Measurements from ENCODE around the gene ELOVL3. TPM values are rescaled to one million over a fixed set of nuclear protein-coding genes. Genes with fewer than 3 reads are reported as not detected.

ELOVL3 gene
- total and polyA plus RNA-seq, 5 donors: 0.17 to 0.56 (median 0.23) TPM

- Histone ChIP-seq H3K4me1 (ENCODE audit: control insufficient read depth, insufficient read depth, low read length) (peaks cover 4% of the 10 kb centered on the region), H3K27ac (ENCODE audit: low read length) (no peak overlapping the region), H3K9me3 (ENCODE audit: control insufficient read depth, low read length) (no peaks in the 10 kb centered on the region), H3K4me3 (ENCODE audit: low read length) (peak overlapping the region; percentile 45), H3K27me3 (ENCODE audit: control insufficient read depth, insufficient read depth) (no peaks in the 10 kb centered on the region)
- under 1% methylated on average over 24 of the region's 24 CpGs for WGBS
- DNase-seq: peak; percentile 80 to 92 (median 91)
- peak; percentile 54 to 66 for ATAC-seq
- intact Hi-C loops (cut with DNase I): loop anchor here (2.0 to 10.0 kb wide), 7 partner anchors 55 to 355 kb away; partner anchors contain the start of genes NFKB2 (in 1 of the 4) and NOLC1 (in 1 of the 4)
These were observed 3.7 kb downstream of the ELOVL3 start for GRCh38 chr10:102229810-102230263.

- ATAC-seq (peak; percentile 16 to 44), DNase-seq (peak; percentile 63 to 82 (median 80))
- intact Hi-C loops (cut with DNase I): loop anchor here in 3 of 4 donors (2.0 to 10.0 kb wide), 3 partner anchors 122 to 354 kb away; no protein-coding TSS in a partner anchor
- Histone ChIP-seq H3K27ac (ENCODE audit: low read length) (no peak overlapping the region), H3K4me3 (ENCODE audit: low read length) (peak overlapping the region; percentile 45), H3K27me3 (ENCODE audit: control insufficient read depth, insufficient read depth) (no peaks in the 10 kb centered on the region), H3K9me3 (ENCODE audit: control insufficient read depth, low read length) (no peaks in the 10 kb centered on the region), H3K4me1 (ENCODE audit: control insufficient read depth, insufficient read depth, low read length) (peaks cover 4% of the 10 kb centered on the region)
- WGBS: 2% methylated on average over 50 of the region's 50 CpGs
These were observed 4.3 kb downstream of the ELOVL3 start for GRCh38 chr10:102230264-102230860.

- WGBS: under 1% methylated on average over 52 of the region's 52 CpGs
- no peak for ATAC-seq
- intact Hi-C loops (cut with DNase I): loop anchor here in 3 of 4 donors (2.0 to 10.0 kb wide), 3 partner anchors 121 to 354 kb away; no protein-coding TSS in a partner anchor
- Histone ChIP-seq H3K9me3 (ENCODE audit: control insufficient read depth, low read length) (no peaks in the 10 kb centered on the region), H3K4me3 (ENCODE audit: low read length) (peak overlapping the region; percentile 45), H3K27ac (ENCODE audit: low read length) (no peak overlapping the region), H3K27me3 (ENCODE audit: control insufficient read depth, insufficient read depth) (no peaks in the 10 kb centered on the region), H3K4me1 (ENCODE audit: control insufficient read depth, insufficient read depth, low read length) (peaks cover 4% of the 10 kb centered on the region)
- peak in 2 of 3 donors; percentile 59 to 69 for DNase-seq
These were observed 4.8 kb downstream of the ELOVL3 start for GRCh38 chr10:102230861-102231356.

- intact Hi-C loops (cut with DNase I): loop anchor here in 3 of 4 donors (2.0 to 10.0 kb wide), 3 partner anchors 121 to 353 kb away; no protein-coding TSS in a partner anchor
- Histone ChIP-seq H3K4me3 (ENCODE audit: low read length) (peak overlapping the region; percentile 45), H3K9me3 (ENCODE audit: control insufficient read depth, low read length) (no peaks in the 10 kb centered on the region), H3K4me1 (ENCODE audit: control insufficient read depth, insufficient read depth, low read length) (no peaks in the 10 kb centered on the region), H3K27me3 (ENCODE audit: control insufficient read depth, insufficient read depth) (no peaks in the 10 kb centered on the region), H3K27ac (ENCODE audit: low read length) (no peak overlapping the region)
- ATAC-seq (peak; percentile 15 to 23), DNase-seq (peak; percentile 39 to 78 (median 70))
- WGBS: 16% methylated on average over 76 of the region's 76 CpGs
These were observed 5.5 kb downstream of the ELOVL3 start for GRCh38 chr10:102231357-102232318.

GRCh38 chr10:102233997-102234396 is 7.9 kb downstream of the ELOVL3 start:
- H3K4me3 ChIP-seq (ENCODE audit: low read length): no peak overlapping the region
- DNase-seq: no peak
- no peaks in the 10 kb centered on the region for H3K4me1 ChIP-seq (ENCODE audit: control insufficient read depth, insufficient read depth, low read length)
- H3K9me3 ChIP-seq (ENCODE audit: control insufficient read depth, low read length): no peaks in the 10 kb centered on the region
- ATAC-seq: no peak
- no peaks in the 10 kb centered on the region for H3K27me3 ChIP-seq (ENCODE audit: control insufficient read depth, insufficient read depth)
- 76% methylated on average over 1 of the region's 1 CpG for WGBS
- no peak overlapping the region for H3K27ac ChIP-seq (ENCODE audit: low read length)
- intact Hi-C loops (cut with DNase I): loop anchor here in 3 of 4 donors (5.0 to 10.0 kb wide), 2 partner anchors 118 to 351 kb away; no protein-coding TSS in a partner anchor

GRCh38 chr10:102234888-102235597 is 8.9 kb downstream of the ELOVL3 start:
- Histone ChIP-seq H3K9me3 (ENCODE audit: control insufficient read depth, low read length) (no peaks in the 10 kb centered on the region), H3K4me3 (ENCODE audit: low read length) (no peak overlapping the region), H3K27ac (ENCODE audit: low read length) (no peak overlapping the region), H3K27me3 (ENCODE audit: control insufficient read depth, insufficient read depth) (no peaks in the 10 kb centered on the region), H3K4me1 (ENCODE audit: control insufficient read depth, insufficient read depth, low read length) (no peaks in the 10 kb centered on the region)
- intact Hi-C loops (cut with DNase I): loop anchor here in 3 of 4 donors (5.0 to 10.0 kb wide), 2 partner anchors 117 to 350 kb away; no protein-coding TSS in a partner anchor
- DNase-seq: no peak
- WGBS: 70% methylated on average over 12 of the region's 12 CpGs
- no peak for ATAC-seq

- intact Hi-C loops (cut with DNase I): loop anchor here in 1 of 4 donors (10.0 kb wide), 1 partner anchor 349 kb away; no protein-coding TSS in a partner anchor
- no peak overlapping the region for H3K4me3 ChIP-seq (ENCODE audit: low read length)
- H3K4me1 ChIP-seq (ENCODE audit: control insufficient read depth, insufficient read depth, low read length): no peaks in the 10 kb centered on the region
- H3K27me3 ChIP-seq (ENCODE audit: control insufficient read depth, insufficient read depth): no peaks in the 10 kb centered on the region
- no peak for DNase-seq
- 100% methylated on average over 1 of the region's 1 CpG for WGBS
- no peaks in the 10 kb centered on the region for H3K9me3 ChIP-seq (ENCODE audit: control insufficient read depth, low read length)
- no peak overlapping the region for H3K27ac ChIP-seq (ENCODE audit: low read length)
- no peak for ATAC-seq
These were observed 9.5 kb downstream of the ELOVL3 start for GRCh38 chr10:102235598-102235920.

- intact Hi-C loops (cut with DNase I): loop anchor here in 1 of 4 donors (10.0 kb wide), 1 partner anchor 349 kb away; no protein-coding TSS in a partner anchor
- H3K27ac ChIP-seq (ENCODE audit: low read length): no peak overlapping the region
- DNase-seq (no peak), ATAC-seq (no peak)
- no peak overlapping the region for H3K4me3 ChIP-seq (ENCODE audit: low read length)
- H3K27me3 ChIP-seq (ENCODE audit: control insufficient read depth, insufficient read depth): no peaks in the 10 kb centered on the region
- no peaks in the 10 kb centered on the region for H3K4me1 ChIP-seq (ENCODE audit: control insufficient read depth, insufficient read depth, low read length)
- WGBS: 52% methylated on average over 8 of the region's 8 CpGs
- no peaks in the 10 kb centered on the region for H3K9me3 ChIP-seq (ENCODE audit: control insufficient read depth, low read length)
These were observed 9.9 kb downstream of the ELOVL3 start for GRCh38 chr10:102236006-102236405.

- intact Hi-C loops (cut with DNase I): loop anchor here in 1 of 4 donors (10.0 kb wide), 1 partner anchor 347 kb away; no protein-coding TSS in a partner anchor
- DNase-seq (no peak), ATAC-seq (no peak)
- H3K4me3 ChIP-seq (ENCODE audit: low read length): no peak overlapping the region
- H3K27me3 ChIP-seq (ENCODE audit: control insufficient read depth, insufficient read depth): no peaks in the 10 kb centered on the region
- H3K9me3 ChIP-seq (ENCODE audit: control insufficient read depth, low read length): no peaks in the 10 kb centered on the region
- 78% methylated on average over 4 of the region's 4 CpGs for WGBS
- no peak overlapping the region for H3K27ac ChIP-seq (ENCODE audit: low read length)
- peaks cover 3% of the 10 kb centered on the region for H3K4me1 ChIP-seq (ENCODE audit: control insufficient read depth, insufficient read depth, low read length)
These were observed 11.7 kb downstream of the ELOVL3 start for GRCh38 chr10:102237711-102238252.

All from right cardiac atrium (tissue), 5 donors.